HG03571 (cell line): ENCODE data around the gene ARPC3.
"Not testable (repeated sequence)": the region's sequence is repeated elsewhere in the genome, so short reads cannot be mapped to it uniquely, and the experiment has no call there.

Experiments used
- ATAC-seq: cut with Tn5 transposase; IDR thresholded peaks from one replicate; pipeline ENCODE4 v1.9.1; 2021; ENCODE audit not compliant: unreplicated experiment

Gene ARPC3

DNA sequence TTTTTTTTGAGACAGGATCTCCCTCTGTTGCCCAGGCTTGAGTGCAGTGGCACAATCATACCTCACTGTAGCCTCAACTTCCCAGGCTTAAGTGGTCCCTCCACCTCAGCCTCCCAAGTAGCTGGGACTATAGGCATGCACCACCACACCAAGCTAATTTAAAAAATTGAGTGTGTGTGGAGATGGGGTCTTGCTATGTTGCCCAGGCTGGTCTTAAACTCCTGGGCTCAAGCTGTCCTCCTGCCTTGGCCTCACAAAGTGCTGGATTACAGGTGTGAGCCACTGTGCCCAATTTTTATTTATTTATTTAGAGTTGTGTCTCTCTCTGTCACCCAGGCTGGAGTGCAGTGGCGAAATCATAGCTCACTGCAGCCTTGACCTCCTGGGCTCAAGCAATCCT, 29.5 kb downstream of the ARPC3 start:
- not testable (repeated sequence) for ATAC-seq

DNA sequence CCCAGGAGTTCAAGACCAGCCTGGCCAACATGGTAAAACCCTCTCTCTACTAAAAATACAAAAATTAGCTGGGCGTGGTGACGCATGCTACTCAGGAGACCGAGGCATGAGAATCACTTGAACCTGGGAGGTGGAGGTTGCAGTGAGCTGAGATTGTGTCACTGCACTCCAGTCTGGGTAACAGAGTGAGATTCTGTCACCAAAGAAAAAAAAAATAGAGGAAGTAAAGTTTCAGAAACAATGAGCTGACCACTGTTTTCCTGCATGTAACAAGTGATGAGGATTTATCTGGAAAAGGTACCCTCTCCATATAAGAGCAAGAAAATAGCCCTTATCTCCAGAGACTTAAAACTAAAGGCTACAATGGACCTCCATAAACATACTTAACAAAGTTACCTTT, 33.0 kb downstream of the ARPC3 start:
- ATAC-seq, result not testable (repeated sequence)

DNA sequence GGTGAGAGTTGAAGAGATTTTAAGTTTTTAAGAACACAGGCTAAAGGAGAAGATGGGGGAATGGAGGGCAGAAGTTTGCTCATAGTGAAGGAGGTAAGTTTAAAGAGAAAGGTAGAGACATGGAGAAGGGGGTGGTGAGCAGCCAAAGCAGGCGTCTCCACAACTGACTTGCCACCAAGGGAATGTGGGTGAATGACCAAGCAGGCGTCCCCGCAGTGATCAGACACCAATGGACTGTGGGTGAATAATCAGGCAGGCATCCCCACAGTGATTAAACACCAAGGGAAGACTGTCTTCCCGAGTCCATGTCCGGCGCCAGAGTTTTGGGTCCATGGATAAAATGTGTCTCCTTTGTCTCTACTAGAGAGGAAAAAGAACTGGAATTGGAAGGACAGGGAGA, 40.1 kb downstream of the ARPC3 start:
- not testable (repeated sequence) for ATAC-seq

DNA sequence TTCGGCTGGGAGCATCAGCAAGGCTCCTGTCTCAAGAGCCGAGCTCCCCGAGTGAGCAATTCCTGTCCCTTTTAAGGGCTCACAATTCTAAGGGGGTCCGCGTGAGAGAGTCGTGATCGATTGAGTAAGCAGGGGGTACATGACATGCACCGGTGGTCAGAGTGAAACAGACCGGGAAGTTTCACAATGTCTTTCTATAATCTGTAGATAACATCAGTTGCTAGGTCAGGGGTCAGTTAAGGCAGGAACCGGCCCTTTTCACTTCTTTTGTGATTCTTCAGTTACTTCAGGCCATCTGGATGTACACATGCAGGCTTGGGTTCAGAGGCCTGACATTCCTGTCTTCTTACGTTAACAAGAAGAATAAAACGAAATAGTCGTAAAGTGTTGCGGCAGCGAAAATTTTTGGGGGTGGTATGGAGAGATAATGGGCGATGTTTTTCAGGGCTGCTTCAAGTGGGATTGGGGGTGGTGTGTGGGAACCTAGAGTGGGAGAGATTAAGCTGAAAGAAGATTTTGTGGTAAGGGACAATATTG, 44.9 kb downstream of the ARPC3 start:
- ATAC-seq, result not testable (repeated sequence)

DNA sequence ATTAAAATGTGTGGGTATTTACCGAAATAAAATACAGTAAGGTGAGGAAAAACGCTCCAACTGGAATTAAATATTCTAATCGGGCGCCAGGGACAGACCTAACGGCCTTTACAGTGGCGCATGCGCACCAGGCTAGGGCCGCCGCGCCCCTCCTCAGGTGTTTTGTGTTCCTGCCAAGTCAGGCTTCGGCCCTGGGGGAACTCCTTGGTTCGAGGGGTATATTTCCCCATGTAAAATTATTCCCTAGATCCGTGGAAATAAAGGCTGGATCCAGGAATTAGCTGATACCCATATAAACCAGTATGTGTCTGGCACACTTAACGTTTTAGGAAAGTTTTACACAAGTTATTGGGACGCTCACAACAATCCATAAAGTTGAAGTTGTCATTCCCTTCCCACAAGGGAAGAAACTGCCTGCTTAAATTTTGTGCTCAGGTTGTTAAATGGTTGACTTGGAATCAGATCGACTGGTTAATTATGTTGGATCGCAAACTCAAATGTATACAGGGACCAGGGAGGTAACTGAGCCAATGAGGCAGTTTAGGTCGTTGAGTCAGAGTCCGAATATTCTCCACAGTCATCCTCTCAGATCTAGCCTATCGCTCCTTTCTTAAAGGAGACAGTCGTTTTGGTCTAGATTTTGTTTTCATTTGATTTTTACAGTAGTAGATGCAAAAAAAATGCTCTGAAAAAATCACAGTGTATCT, 46.0 kb downstream of the ARPC3 start:
- peak; percentile 42 for ATAC-seq

DNA sequence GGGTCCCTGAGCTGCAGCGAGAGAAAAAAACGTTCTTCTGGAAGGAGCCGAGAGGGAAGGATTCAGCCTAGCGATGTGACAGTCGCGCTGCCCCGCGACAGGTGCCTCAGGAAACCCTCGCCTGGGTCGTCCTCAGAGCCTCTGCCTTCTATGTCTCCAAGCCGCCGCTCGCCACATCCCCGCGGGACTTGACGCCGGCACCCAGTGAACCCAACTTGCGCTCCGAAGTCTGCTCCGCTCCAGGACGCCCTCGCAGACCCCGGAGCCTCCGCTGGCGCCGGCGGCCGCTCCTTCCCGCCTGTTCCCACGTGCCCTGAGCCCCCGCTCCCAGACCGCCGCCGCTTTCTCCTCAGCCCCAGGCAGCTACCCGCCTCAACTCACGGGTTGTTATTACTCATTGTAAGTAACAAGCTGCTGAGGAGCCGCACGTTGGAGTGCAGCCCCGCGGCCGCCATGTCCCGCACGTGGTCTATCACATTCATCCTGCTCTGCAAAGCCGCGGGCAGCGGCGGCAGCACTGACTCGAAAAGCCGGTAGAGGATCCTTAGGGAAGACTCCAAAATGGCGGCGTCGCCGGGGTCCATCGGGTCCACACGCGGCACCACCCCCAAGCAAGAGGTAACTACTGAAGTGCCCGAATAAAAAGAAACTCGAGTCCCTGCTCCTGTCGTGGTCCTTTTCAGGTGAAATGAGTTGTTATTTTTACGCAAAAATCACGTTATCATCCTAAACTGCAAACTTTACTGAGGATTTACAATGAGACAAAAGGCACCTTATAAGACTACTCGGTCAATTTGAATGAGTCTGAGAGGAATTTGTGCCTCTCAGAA, 46.8 kb downstream of the ARPC3 start, which contains the start of gene ANAPC7:
Gene ANAPC7 (minus strand): TSS at position 563 of the 830 bp plus-strand sequence. CDS start 81 bp downstream, at position 482.
- peak; percentile 68 for ATAC-seq
